NCI-H128 (cell line): ENCODE results near the gene CHD1L.
A peak's percentile ranks its signal among the peaks of the same experiment; 100 is the strongest.
"Not testable (repeated sequence)": the region's sequence is repeated elsewhere in the genome, so short reads cannot be mapped to it uniquely, and the experiment has no call there.

Experiments used
- DNase-seq: peaks from one replicate; lab custom pipeline; 2025; ENCODE audit not compliant: unreplicated experiment; lab: John Stamatoyannopoulos, UW

Gene CHD1L

DNA sequence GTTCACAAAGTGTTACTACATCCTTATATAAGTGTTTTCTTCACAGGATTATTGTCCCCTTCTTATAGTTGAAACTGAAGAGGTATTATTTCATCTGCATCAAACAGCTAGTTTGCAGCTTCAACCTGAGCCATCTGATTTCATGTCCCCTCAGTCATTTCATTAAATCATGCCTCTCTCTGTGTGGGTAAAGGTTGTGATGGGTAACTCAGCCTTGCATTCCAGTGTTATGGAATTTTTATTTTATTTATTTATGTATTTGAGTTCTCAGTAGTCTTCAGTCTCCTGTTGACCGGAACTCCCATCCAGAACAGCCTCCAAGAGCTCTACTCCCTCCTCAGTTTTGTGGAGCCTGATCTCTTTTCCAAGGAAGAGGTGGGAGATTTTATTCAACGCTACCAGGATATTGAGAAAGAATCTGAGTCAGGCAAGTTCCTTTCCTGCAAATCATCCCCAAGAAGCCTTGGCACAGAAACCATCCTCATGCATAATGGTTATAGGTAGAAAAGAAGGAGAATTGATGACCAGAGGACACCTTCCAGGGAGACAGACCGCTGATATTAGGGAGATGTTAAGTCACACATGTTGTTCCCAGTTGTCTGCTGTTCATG, 21.8 kb downstream of the CHD1L start:
- no peak for DNase-seq

GRCh38 chr1:147266381-147266780, 23.9 kb downstream of the CHD1L start:
- DNase-seq = no peak

- DNase-seq = no peak
Observed at GRCh38 chr1:147267711-147268110, 25.2 kb downstream of the CHD1L start.

GRCh38 chr1:147270721-147271120, 28.2 kb downstream of the CHD1L start:
- no peak for DNase-seq

DNA sequence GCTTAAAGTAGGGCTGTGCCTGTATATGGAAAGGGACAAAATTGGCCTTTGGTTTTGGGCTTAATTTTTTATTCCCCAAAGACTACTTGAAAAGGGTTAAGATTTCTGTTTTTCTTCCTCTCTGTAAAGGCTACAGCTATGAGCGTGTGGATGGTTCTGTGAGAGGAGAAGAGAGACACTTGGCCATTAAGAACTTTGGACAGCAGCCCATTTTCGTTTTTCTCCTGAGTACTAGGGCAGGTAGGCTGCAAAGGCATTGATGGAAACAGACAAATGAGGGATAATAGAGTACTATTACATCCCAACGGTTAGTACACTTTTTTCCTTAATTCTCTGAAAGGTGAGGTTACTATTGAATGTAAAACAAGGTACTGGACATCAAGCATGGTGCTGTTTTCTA, 29.6 kb downstream of the CHD1L start:
- no peak for DNase-seq

GRCh38 chr1:147273409-147274336, 31.2 kb downstream of the CHD1L start:
- peak; percentile 18 for DNase-seq

- no peak for DNase-seq
Observed at GRCh38 chr1:147281950-147282349, 39.5 kb downstream of the CHD1L start.

- no peak for DNase-seq
Observed at GRCh38 chr1:147283011-147283410, 40.5 kb downstream of the CHD1L start.

GRCh38 chr1:147287133-147287865, 44.8 kb downstream of the CHD1L start:
- no peak for DNase-seq

DNA sequence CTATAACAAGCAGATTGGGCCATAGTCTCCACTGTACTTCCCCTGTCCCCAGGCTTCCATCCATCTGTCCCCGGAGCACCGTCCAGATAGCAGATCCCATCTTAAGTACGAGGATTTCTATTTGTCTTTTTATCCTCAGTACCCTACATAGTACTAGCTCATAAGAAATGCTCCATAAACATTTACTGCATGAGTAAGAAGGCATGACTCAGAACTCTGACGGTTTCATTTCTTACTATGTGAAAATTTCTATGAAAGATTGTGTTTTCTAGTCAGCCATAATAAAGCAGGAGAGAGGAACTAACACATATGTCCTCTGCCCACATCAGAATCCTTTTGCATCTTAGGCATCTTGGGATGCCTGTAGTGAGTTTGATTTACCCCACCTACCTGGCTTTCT, 49.5 kb downstream of the CHD1L start:
- no peak for DNase-seq

DNA sequence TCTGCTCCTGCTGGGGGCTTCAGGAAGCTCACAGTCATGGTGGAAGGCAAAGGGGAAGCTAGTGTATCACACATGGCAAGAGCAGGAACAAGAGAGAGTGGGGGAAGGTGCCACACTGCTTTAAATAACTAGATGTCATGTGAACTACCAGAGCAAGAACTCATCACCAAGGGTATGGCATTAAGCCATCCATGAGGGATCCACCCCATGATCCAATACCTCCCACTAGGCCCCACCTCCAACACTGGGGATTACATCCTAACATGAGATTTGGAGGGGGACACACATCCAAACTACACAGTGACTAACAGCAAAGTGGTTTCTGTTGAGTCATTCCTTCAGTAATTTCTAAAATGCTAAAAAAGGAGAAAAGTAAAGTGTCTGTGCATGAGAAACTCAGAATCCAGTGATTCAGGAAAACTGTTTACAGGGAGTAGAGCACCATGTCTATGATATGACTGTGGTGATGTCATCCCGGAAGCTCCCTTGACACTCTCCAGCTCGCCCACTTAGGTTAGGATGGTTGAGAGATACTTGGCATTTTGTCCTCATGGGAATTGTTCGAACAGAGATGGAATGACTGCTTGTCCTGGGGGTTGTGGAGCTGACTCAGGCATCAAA, 50.3 kb downstream of the CHD1L start:
- no peak for DNase-seq

DNA sequence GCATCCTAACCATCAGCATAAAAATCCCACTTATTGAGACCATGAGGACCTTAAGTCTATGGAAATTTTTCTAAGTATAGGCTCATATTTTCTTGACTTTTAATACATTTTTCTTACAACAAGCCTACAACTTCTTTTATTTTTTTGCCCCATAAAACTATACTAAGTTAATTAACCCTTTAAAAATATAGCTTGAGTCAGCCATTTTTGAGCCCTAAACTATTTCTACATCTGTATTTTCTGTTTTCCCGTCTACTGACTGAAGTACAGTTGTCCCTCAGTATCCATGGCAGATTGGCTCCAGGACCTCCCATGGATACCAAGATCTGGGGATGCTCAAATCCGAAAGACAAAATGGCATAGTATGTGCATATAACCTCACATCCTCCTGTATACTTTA, 55.0 kb downstream of the CHD1L start:
- no peak for DNase-seq

GRCh38 chr1:147305803-147306202, 63.3 kb downstream of the CHD1L start:
- not testable (repeated sequence) for DNase-seq

GRCh38 chr1:147316968-147317367, 74.5 kb downstream of the CHD1L start:
- DNase-seq = no peak

- DNase-seq = not testable (repeated sequence)
Observed at GRCh38 chr1:147326933-147327687, 84.6 kb downstream of the CHD1L start.

DNA sequence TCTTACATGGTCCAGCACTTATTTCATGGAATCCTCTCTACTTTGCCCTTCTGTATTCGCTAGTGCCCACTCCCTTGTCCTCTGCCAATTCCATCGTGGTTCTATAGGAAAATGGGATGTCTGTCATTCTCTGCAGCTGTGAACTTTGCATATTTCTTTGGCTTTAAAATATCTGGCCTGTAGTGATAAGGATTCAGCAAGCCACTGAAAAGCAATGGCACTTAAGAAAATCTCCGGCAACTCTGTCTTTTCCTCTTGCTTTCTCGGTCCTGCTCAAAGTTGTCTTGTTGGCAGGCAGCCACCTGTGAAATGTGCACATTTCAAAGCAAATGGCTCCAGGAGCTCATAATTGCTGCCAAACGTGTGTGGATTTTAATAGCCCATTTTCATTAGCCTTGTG, 91.8 kb downstream of the CHD1L start:
- DNase-seq = no peak

DNA sequence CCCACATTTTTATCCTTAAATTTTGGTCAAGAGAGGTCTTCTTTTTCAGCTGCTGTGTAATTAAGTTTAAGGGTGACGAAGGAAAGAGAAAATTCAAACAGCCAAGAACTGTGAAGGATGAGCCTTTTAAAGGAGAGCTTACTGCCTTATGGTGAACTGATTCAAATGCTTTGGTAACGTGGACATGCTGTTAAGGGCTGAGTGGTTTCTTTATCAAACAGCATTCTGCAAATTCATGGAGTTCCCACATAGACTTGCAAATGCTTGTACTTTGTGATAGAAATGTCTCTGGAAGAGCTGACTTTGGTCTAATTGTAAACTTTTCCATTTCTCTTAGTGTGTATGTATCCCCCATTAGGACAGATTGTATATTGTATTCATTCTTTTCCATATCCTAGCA, 93.8 kb downstream of the CHD1L start:
- no peak for DNase-seq

DNA sequence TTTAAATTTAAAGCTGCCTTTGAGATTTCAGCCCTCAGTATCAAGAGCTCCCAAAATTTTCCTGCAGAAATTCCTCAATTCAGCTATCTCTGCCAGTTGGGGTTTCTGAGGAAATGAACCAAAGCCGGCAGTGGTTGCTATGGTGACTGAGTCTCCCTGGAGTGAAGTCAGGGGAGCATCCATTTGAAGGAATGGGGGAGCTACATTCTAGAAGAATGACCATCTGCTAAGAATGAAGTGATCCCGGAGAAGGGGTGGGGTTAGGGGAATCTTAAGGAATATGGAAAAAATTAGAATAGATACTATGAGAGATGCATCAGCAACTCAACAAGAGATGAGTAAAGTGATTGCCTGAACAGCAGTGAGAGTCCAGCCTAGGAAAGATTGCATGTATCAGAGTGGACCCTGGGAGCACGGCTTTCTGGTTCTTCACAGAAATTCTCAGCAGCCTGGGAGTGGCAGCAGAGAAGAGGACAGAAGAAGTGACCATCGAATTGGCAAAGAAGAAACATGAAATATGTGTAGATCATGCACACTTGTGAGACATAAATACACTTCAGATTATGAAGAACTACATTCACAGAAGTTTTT, 94.7 kb downstream of the CHD1L start:
- no peak for DNase-seq

GRCh38 chr1:147338571-147338970, 96.1 kb downstream of the CHD1L start:
- DNase-seq = no peak

- no peak for DNase-seq
Observed at GRCh38 chr1:147341246-147341645, 98.8 kb downstream of the CHD1L start.
